Neural progenitor cell (in vitro differentiated cells): ENCODE results near the gene IQSEC1. TPM values are rescaled to one million over a fixed set of nuclear protein-coding genes. Genes with fewer than 3 reads are reported as not detected.

Experiments used
- DNase-seq: peaks from one replicate; pipeline ENCODE4 v3.0.0-alpha.2; 2016; ENCODE audit warnings: low spot score
- H2AFZ ChIP-seq: fragments of 200-600 bp; sonication (generic); replicated peaks from 2 replicates; pipeline ENCODE4 v1.6.1; 2016; ENCODE audit warnings: antibody characterized with exemption
- H3F3A ChIP-seq: fragments of 200-600 bp; sonication (generic); 2 replicates; pipeline ENCODE4 v1.6.1; 2016; ENCODE audit warnings: antibody characterized with exemption, low read depth
- H3K27ac ChIP-seq: fragments of 200-600 bp; sonication (generic); 2 replicates; pipeline ENCODE4 v1.5.1; 2016; ENCODE audit warnings: mild to moderate bottlenecking
- H3K27me3 ChIP-seq: fragments of 200-600 bp; sonication (generic); 2 replicates; pipeline ENCODE4 v1.6.1; 2016; ENCODE audit warnings: mild to moderate bottlenecking, moderate library complexity
- H3K36me3 ChIP-seq: fragments of 200-600 bp; sonication (generic); 2 replicates; pipeline ENCODE4 v1.5.1; 2016
- H3K4me1 ChIP-seq: fragments of 200-600 bp; sonication (generic); 2 replicates; pipeline ENCODE4 v1.6.1; 2016; ENCODE audit warnings: mixed run types
- H3K4me2 ChIP-seq: fragments of 200-600 bp; sonication (generic); 2 replicates; pipeline ENCODE4 v1.6.1; 2016
- H3K4me3 ChIP-seq: fragments of 200-600 bp; sonication (generic); 2 replicates; pipeline ENCODE4 v1.5.1; 2016
- H3K79me2 ChIP-seq: fragments of 200-600 bp; sonication (generic); 2 replicates; pipeline ENCODE4 v1.6.1; 2016; ENCODE audit warnings: low read depth
- H3K9ac ChIP-seq: fragments of 200-600 bp; sonication (generic); 2 replicates; pipeline ENCODE4 v1.6.1; 2016
- H3K9me3 ChIP-seq: fragments of 200-600 bp; sonication (generic); 2 replicates; pipeline ENCODE4 v1.5.1; 2016; ENCODE audit warnings: low read depth
- H4K20me1 ChIP-seq: fragments of 200-600 bp; sonication (generic); 2 replicates; pipeline ENCODE4 v1.6.1; 2016; ENCODE audit warnings: low read depth
- H3K27ac Mint-ChIP-seq: 3 replicates; pipeline ENCODE4 v1.8.0; 2021; ENCODE audit warnings: mixed read lengths
- H3K27me3 Mint-ChIP-seq: 2 replicates; pipeline ENCODE4 v1.8.0; 2022; ENCODE audit warnings: low read depth, mild to moderate bottlenecking, inconsistent platforms, moderate library complexity, mixed read lengths; ENCODE audit not compliant: insufficient read depth
- H3K36me3 Mint-ChIP-seq: 3 replicates; pipeline ENCODE4 v1.8.0; 2021; ENCODE audit warnings: mixed read lengths
- H3K4me1 Mint-ChIP-seq: 3 replicates; pipeline ENCODE4 v1.8.0; 2021; ENCODE audit warnings: mixed read lengths
- H3K4me3 Mint-ChIP-seq: 3 replicates; pipeline ENCODE4 v1.8.0; 2021; ENCODE audit warnings: mild to moderate bottlenecking, moderate library complexity, mixed read lengths
- H3K9me3 Mint-ChIP-seq: 3 replicates; pipeline ENCODE4 v1.8.0; 2020; ENCODE audit warnings: mixed read lengths
- CTCF ChIP-seq: fragments of 200-600 bp; sonication (generic); IDR thresholded peaks from 2 replicates; pipeline ENCODE4 v1.5.1; 2017; ENCODE audit warnings: antibody characterized with exemption, mild to moderate bottlenecking
- EZH2 ChIP-seq: fragments of 200-600 bp; sonication (generic); IDR thresholded peaks from 2 replicates; pipeline ENCODE4 v1.6.1; 2017; ENCODE audit warnings: antibody characterized with exemption, mild to moderate bottlenecking, moderate library complexity
- EZH2phosphoT487 ChIP-seq: fragments of 200-600 bp; sonication (generic); IDR thresholded peaks from 2 replicates; pipeline ENCODE4 v1.6.1; 2017; ENCODE audit warnings: antibody characterized with exemption
- total RNA-seq: library from RNA; depleted of rRNA; stranded (reverse); fragments of >200 nt; gene quantifications from 2 replicates; pipeline ENCODE4 v1.2.3, GENCODE V29; 2015; ENCODE audit warnings: low replicate concordance

Gene IQSEC1
- total RNA-seq, 1 donor from 2014 or later = 8.9 TPM

DNA sequence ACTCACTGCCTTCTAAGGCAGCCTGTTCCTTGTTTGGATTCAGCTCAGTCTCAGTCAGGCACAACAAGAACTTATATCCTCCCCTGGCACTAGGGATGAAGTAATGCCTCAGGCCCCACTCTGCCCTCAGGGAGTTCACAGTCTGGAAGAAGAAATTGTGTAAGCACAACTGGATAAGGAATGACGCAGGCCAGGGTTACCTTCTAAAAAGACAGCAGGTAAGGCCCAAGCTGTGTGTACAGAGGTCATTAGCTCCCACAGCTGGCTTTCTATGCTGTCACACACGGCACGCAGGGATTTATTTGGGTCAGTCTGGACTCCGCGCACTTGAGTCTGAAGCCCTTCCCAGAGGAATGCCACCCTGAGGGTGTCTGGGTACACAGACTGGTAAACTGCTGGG, 82.9 kb downstream of the IQSEC1 start:
- Histone ChIP-seq H3K9me3 (no peaks in the 10 kb centered on the region), H3K36me3 (no peaks in the 10 kb centered on the region), H3F3A (peaks cover 31% of the 10 kb centered on the region), H4K20me1 (peaks cover 42% of the 10 kb centered on the region), H3K4me2 (no peak overlapping the region), H3K27ac (no peak overlapping the region), H3K79me2 (no peaks in the 10 kb centered on the region), H2AFZ (no peak overlapping the region), H3K4me3 (no peak overlapping the region), H3K27me3 (peaks cover 24% of the 10 kb centered on the region), H3K4me1 (peaks cover 15% of the 10 kb centered on the region), H3K9ac (no peak overlapping the region)
- Mint-ChIP-seq H3K27ac (no peak overlapping the region), H3K9me3 (no peaks in the 10 kb centered on the region), H3K4me1 (peaks cover 37% of the 10 kb centered on the region), H3K27me3 (peaks cover 3% of the 10 kb centered on the region), H3K4me3 (no peak overlapping the region), H3K36me3 (no peaks in the 10 kb centered on the region)
- no peak for TF ChIP-seq EZH2phosphoT487
- no peak for TF ChIP-seq CTCF
- no peak for TF ChIP-seq EZH2
- no peak for DNase-seq

DNA sequence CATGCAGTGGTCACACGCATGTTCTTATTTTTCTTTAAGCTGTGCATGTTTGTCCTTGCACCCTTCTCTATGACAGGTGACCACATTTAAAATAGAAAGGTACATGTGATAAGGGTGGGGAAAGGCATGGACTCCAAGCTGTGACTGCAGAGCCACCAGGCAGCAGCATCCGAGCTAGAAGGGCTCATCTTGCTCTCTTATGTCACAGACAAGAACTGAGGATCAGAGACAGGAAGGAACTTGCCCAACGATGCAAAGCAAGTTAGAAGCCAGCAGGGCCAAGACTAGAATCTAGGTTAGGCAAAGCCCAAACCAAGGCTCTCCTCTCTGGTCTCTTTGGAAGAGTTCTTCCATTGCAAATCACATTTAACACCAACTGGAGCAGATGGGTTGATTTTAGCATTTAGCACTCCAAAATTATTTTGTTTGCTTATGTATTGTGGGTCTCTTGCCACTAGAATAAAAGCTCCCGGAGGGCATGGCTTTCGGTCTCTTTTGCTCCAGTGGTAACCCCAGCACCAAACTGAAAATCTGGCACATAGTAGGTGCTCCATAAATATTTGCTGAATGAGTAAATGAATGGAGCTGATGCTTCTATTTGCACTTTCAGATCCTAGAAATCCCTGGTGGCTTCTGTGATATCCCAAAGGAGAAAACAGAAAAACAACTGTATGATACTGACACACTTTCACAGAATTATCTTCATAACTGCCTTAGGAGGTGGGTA, 84.3 kb downstream of the IQSEC1 start:
- Histone ChIP-seq H4K20me1 (peaks cover 48% of the 10 kb centered on the region), H3K27me3 (peaks cover 16% of the 10 kb centered on the region), H3F3A (peaks cover 31% of the 10 kb centered on the region), H3K9me3 (no peaks in the 10 kb centered on the region), H3K4me2 (no peak overlapping the region), H2AFZ (no peak overlapping the region), H3K4me1 (peaks cover 15% of the 10 kb centered on the region), H3K27ac (no peak overlapping the region), H3K4me3 (no peak overlapping the region), H3K36me3 (no peaks in the 10 kb centered on the region), H3K9ac (no peak overlapping the region), H3K79me2 (no peaks in the 10 kb centered on the region)
- no peak overlapping the region for H3K27ac Mint-ChIP-seq
- peaks cover 3% of the 10 kb centered on the region for H3K27me3 Mint-ChIP-seq
- peaks cover 40% of the 10 kb centered on the region for H3K4me1 Mint-ChIP-seq
- no peak overlapping the region for H3K4me3 Mint-ChIP-seq
- no peaks in the 10 kb centered on the region for H3K9me3 Mint-ChIP-seq
- TF ChIP-seq EZH2 (no peak), EZH2phosphoT487 (no peak), CTCF (no peak)
- no peaks in the 10 kb centered on the region for H3K36me3 Mint-ChIP-seq
- no peak for DNase-seq

GRCh38 chr3:12987602-12988001, 85.6 kb downstream of the IQSEC1 start:
- H3K9me3 ChIP-seq = no peaks in the 10 kb centered on the region
- Mint-ChIP-seq H3K36me3 (no peaks in the 10 kb centered on the region), H3K4me1 (peaks cover 37% of the 10 kb centered on the region), H3K9me3 (no peaks in the 10 kb centered on the region), H3K4me3 (no peak overlapping the region), H3K27ac (no peak overlapping the region), H3K27me3 (peaks cover 3% of the 10 kb centered on the region)
- H4K20me1 ChIP-seq = peaks cover 47% of the 10 kb centered on the region
- TF ChIP-seq EZH2phosphoT487 = no peak
- TF ChIP-seq CTCF = no peak
- TF ChIP-seq EZH2 = no peak
- no peak overlapping the region for H3K27ac ChIP-seq
- no peak overlapping the region for H3K4me3 ChIP-seq
- no peak for DNase-seq
- H3F3A ChIP-seq = peaks cover 20% of the 10 kb centered on the region
- H3K4me2 ChIP-seq = no peak overlapping the region
- H3K27me3 ChIP-seq = peaks cover 3% of the 10 kb centered on the region
- H3K79me2 ChIP-seq = no peaks in the 10 kb centered on the region
- no peaks in the 10 kb centered on the region for H3K36me3 ChIP-seq
- H3K9ac ChIP-seq = no peak overlapping the region
- H2AFZ ChIP-seq = no peak overlapping the region
- H3K4me1 ChIP-seq = peaks cover 10% of the 10 kb centered on the region
